GM18511 (cell line): ENCODE results near the gene ITGAD.
A peak's percentile ranks its signal among the peaks of the same experiment; 100 is the strongest.

ENCODE experiments used
- ATAC-seq: cut with Tn5 transposase; IDR thresholded peaks from one replicate; pipeline ENCODE4 v1.9.1; 2021; ENCODE audit warnings: mild to moderate bottlenecking, moderate library complexity; ENCODE audit not compliant: unreplicated experiment

The ITGAD gene

DNA sequence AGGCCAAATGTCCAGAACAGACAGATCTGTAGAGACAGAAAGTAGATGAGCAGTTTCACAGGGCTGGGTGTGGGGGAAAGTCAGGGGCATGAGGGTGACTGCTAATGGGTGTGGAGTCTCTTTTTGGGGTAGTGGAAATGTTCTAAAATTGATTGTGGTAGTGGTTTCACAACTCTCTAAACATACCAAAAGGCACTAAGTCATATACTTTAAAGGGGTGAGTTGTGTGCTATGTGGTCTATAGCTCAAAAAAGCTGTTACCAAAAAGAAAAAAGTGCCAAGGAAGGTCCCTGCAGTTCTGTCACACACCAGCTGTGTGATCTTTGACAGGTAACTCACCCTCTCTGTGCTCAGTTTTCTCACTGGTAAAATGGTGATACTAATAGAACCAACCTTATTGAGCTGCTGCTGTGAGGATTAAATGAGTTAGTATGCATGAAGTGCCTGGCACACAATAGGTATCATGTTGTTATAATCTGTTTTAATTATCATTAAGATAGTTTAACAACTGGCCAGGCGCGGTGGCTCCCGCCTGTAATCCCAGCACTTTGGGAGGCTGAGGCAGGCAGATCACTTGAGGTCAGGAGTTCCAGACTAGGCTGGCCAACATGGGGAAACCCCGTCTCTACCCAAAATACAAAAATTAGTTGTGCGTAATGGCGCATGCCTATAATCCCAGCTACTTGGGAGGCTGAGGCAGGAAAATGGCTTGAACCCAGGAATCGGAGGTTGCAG is 27.8 kb upstream of the ITGAD start:
- peak; percentile 81 for ATAC-seq

DNA sequence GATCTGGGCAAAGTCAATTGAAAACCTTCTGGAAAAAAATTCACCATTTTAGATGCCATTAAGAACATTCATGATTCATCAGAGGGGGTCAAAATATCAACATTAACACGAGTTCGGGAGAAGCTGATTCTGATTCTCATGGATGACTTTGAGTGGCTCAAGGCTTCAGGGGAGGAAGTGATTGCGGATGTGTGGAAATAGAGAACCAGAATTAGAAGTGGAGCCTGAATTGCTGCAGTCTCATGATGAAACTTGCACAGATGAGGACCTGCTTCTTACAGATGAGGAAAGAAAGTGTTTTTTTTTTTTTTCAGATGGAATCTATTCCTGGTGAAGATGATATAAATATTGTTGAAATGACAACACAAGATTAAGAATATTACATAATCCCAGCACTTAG is 25.3 kb upstream of the ITGAD start:
- ATAC-seq = no peak

DNA sequence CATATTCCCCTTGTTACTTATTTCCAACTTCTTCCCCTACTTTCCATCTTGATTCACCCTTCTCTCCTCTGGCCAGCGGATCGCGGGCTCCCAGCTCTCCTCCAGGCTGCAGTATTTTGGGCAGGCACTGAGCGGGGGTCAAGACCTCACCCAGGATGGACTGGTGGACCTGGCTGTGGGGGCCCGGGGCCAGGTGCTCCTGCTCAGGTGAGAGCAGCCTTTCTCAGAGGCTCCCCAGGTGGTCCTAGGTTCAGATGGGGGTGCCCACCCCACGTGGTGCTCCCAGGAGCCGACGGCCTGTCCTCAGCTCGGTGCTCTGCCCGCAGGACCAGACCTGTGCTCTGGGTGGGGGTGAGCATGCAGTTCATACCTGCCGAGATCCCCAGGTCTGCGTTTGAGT is 22.1 kb upstream of the ITGAD start:
- ATAC-seq = no peak

DNA sequence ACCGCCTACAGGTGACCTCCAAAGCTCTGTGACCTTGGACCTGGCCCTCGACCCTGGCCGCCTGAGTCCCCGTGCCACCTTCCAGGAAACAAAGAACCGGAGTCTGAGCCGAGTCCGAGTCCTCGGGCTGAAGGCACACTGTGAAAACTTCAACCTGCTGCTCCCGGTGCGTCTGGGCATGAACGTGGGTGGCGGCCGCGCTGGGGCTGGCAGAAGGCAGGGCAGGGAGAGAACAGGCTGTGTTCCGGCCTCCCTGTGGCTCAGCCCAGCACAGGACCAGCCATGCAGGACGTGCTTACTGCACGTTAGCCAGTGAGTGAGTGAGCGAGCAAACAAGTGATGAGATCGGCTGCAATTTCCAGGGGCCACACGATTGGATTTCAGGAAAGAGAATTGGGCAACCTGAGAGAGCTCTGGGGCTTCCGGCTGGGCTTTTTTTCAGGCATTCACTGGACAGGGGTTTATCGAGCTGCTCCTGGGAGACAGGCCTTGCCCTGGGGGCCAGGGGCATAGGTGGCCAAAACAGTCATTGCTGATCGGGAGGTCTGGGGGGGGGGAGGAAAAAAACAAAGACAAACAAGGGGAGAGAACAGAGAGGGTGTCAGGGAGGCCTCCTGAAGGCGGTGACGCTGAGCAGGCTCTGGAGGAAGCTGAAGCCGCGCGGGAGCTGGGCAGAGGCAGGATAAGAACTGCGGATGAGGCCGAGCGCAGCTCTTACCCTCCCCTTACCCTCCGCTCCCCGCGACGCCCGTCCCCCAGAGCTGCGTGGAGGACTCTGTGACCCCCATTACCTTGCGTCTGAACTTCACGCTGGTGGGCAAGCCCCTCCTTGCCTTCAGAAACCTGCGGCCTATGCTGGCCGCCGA is 21.3 kb upstream of the ITGAD start:
- ATAC-seq = no peak

DNA sequence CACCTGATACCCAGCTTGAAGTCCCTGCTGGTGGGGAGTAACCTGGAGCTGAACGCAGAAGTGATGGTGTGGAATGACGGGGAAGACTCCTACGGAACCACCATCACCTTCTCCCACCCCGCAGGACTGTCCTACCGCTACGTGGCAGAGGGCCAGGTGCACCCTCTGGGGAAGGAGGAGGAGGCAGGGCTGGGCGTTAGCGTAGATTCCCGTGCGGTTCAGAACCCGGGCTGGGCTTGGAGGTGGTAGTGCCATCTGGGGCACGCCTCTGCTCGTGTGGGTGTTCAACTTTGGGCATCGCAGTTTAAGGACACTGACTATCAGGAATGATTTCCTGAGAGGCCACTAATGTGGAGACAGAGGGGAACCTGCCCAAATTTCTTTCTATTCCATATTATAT is 19.9 kb upstream of the ITGAD start:
- no peak for ATAC-seq

DNA sequence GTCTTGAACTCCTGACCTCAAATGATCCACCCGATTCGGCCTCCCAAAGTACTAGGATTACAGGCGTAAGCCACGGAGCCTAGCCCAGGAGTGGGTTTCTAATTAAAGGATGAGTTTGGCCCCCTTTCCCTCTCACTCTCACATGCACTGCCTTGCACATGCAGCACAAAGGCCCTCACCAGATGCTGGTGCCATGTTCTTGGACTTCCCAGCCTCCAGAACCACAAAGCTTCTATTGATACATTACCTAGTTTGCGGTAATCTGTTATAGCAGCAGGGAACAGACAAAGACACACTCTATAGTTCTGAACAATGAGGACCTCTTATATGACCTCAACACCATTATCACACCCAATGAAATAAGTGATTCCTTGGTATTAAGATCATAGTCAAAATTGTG is 17.9 kb upstream of the ITGAD start:
- ATAC-seq = no peak

DNA sequence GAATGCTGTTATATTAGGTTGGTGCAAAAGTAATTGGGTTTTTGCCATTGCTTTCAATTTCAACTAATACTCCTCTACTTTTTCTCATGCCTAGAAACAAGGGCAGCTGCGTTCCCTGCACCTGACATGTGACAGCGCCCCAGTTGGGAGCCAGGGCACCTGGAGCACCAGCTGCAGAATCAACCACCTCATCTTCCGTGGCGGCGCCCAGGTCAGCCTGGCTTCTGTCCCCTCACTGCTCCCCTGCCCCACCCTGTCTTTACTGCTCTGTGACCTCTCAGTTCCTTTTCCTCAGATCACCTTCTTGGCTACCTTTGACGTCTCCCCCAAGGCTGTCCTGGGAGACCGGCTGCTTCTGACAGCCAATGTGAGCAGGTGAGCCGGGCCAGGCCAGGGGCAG is 16.4 kb upstream of the ITGAD start:
- no peak for ATAC-seq

DNA sequence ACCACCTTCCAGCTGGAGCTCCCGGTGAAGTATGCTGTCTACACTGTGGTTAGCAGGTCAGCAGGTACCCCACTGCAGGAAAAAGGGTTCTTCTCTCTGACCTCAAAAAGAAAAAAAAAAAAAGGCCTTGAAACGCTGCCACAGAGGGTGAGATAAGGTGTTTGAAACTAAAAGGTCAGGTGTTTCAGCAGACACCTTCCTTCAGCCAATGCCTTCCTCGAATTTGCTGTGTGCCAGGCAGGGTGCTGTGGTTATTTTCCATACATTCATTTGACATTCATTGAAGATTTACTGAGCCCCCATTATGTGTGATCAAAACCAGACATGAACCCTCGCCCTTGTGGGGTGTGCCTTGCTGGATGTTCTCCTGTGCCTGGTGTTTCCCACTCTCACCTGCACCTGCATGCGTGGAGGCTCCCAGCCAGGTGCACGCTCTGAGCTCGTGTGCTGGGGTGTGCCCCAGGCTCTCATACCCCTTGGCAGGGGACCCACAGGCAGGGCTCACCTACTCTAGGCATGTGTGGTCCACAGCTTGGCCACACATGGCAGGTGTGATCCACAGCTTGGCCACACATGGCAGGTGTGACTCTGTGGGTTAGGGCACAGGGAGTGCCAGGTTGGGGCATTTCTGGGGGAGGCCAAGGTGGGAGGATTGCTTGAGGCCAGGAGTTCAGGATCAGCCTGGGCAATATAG is 15.8 kb upstream of the ITGAD start:
- no peak for ATAC-seq

DNA sequence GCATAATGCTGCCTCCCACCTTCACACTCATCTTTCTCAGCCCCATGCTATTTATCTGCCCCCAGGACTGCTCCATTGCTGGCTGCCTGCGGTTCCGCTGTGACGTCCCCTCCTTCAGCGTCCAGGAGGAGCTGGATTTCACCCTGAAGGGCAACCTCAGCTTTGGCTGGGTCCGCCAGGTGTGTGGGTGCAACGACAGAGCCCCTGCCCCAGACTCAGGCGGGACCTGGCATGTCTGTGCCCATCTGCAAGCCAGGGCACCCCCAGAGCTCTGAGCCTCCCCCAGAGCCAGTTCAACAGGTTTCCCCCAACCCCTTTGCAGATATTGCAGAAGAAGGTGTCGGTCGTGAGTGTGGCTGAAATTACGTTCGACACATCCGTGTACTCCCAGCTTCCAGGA is 12.9 kb upstream of the ITGAD start:
- no peak for ATAC-seq

DNA sequence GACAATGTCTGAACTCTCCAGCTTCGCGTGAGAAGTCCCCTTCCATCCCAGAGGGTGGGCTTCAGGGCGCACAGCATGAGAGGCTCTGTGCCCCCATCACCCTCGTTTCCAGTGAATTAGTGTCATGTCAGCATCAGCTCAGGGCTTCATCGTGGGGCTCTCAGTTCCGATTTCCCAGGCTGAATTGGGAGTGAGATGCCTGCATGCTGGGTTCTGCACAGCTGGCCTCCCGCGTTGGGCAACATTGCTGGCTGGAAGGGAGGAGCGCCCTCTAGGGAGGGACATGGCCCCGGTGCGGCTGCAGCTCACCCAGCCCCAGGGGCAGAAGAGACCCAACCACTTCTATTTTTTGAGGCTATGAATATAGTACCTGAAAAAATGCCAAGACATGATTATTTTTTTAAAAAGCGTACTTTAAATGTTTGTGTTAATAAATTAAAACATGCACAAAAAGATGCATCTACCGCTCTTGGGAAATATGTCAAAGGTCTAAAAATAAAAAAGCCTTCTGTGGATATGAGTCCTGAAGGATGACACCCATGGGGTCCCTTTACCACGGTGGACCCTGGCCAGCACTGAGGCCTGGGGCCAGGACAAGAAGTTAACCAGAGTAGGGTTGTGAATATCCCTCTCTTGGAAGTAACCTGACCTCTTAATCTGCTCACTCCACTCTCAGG is 10.5 kb upstream of the ITGAD start:
- ATAC-seq = peak; percentile 73

DNA sequence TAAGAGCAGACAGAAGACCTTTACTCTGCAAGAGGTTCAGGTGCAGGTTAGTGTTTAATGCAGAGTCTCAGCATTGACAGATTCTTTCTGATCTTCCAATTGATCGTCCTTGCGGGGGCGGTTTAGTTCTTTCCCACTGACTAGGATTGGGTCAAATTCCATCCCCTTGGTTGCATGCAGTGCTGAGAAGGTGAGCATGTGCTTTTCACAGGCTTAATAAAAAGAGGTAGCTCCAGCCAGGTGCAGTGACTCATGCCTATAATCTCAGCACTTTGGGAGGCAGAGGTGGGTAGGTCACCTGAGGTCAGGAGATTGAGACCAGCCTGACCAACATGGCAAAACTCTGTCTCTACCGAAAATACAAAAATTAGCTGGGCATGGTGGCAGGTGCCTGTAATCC is 7.5 kb upstream of the ITGAD start:
- ATAC-seq = no peak

DNA sequence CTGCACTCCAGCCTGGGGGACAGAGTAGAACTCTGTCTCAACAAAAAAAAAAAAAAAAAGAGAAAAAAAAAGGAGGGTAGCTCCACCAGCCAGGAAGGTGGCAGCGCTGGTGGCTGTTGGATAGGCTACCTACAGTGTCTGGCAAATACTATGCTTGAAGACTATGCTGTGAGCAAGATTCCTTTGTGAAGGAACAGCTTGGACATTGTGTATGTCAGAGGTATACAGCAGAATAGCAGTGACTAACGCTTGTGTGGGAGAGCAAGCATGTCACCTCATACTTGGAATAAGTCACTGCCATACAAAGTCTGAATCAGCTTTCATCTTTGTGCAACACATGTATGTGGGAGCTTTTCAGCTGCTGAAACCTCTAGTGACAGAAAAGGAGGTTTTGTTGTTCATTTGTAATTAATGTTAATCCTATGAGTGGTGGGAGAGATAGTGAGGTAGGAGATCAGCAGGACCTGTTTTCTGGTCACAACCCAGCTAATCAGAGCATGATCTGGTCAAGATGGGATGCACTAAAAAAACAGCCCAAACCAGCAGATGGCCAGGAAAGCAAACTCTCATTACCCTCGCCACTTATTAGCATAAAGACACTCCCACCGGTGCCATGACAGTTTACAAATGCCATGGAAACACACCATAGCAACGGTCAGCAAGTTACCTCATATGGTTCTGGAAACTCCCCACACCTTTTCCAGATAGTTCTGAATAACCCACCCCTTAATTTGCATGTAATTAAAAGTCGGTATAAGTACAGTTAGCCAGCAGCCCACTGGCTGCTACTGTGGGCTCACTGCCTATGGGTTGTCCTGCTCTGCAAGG is 6.8 kb upstream of the ITGAD start:
- ATAC-seq = no peak

DNA sequence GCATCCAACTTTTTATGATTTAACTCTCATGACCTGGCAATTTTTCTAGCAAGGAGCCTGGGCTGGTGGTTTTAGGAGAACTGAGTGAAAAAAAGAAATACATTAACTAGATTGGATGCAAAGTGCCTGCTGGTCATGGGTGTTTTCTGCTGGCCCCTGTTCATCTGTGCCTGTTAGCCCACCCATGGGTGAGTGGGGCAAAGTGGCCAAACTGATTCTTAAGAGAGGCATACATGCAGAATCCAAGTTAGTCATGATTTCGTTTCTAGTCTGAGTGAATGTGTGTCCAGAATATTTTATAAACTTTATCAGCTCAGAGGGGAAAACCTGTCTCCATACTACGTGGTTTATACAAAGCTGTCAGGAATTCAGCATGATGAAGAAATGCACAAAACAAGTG is 4.6 kb upstream of the ITGAD start:
- ATAC-seq = no peak

DNA sequence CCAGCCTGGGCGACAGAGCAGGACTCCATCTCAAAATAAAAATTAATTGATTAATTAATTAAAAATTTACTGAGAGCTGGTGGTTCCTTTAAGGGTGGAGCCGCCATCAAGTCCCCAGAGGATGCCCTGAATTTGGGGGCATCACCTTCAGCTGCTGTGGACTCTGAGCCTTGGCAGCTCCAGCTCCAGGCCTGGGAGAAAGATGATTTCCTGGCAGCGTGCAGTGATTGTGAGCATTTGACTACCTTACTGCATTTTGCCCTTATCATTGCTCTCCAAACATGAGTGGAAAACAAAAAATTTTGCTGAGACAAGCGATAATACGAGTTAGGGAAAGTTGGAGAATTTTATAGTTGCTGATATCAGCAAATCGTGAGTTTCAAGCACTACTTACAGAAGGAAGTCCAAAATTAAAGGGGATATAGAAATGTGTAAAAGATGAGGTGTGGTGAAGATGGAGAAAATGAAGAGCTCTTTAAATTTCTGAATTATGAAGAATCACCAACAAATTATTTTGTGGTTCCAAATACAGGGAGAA is 2.6 kb upstream of the ITGAD start:
- ATAC-seq = no peak

DNA sequence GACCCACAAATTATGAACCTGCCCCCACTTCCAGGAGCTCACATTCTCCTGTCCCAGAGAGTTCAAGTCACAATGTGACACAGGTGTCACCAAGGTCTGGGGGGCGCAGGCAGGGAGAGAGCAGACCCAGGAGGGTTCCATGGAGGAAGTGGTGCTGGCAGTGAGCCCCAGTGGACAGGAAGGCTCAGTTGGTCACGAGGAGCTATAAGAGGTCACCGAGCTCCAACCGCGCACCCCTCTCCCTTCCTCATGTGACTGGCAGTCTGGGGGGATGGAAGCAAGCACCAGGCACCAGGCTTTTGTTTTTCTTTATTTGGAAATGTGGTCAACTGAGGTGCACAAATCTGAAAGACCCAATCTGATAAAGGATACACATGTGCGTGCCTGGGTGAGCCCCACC is 2.5 kb downstream of the ITGAD start:
- ATAC-seq = no peak

DNA sequence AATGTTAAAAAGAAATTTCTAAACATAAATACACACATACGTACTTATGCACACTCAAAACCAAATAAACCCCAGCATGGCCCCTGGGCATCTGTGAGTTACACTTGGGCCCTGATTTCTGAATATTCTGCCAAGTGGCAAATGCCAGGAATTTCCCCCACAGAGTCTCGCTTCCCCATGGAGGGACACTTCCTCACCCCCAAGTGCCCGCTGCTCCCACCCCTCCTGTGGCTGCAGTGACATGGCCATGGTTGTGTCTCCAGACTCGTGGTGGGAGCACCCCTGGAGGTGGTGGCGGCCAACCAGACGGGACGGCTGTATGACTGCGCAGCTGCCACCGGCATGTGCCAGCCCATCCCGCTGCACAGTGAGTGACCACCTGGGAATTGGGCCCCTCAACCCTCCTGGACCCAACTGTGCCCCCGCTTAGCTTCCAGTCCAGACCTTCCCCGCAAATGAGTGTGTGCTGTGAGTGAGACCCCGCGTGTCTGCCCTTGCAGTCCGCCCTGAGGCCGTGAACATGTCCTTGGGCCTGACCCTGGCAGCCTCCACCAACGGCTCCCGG is 4.0 kb downstream of the ITGAD start:
- ATAC-seq = no peak

DNA sequence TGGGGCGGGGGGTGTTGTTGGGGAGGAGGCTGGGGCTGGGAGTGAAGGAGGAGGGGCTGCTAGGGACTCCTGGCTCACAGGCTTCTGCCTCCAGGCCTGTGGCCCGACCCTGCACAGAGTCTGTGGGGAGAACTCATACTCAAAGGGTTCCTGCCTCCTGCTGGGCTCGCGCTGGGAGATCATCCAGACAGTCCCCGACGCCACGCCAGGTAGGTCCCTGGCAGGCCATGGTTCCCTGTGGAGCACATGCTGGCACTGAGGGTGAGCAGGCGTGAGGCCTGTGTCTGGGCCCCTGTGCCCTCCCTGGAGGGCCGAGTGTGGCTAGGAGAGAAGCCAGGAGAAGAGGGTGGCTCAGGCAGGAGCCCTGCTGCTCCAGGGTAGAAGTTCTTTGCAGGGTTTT is 4.6 kb downstream of the ITGAD start:
- ATAC-seq = no peak

DNA sequence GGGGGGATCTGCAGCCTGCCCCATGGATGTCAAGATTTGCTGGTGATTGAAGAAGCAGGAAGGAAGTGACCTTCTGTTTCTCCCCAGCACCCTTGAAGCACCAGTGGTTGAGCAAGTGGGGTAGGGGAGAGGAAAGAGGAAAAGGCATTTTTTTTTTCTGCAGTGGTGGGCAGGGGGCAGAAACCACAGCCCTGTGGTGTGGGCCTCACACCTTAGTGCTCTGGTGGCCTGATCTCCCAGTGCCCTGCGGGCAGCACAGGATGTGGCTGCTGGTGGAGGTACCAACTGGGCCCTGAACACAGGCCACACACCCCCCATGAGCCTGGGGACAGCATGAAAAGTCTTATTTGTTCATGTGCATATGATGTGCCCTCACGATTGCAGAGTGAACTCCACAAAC is 7.1 kb downstream of the ITGAD start:
- no peak for ATAC-seq

DNA sequence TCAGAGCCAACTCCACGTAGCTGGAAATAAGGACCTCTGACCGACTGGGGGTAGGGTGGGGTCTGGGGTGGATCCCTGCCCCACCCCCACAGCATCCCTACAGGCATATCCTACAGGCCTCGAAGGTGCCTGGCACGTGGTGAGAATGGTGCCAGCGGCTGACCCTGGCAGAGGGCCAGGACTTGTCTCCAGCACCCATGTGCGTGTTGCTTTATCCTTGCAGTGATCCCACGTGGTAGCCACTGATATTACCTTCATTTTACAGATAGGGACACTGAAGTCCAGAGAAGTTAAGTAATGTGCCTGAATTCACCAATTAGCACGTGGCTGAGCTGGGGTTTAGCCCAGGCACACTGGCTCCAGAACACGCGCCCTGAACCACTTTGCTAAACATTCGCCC is 8.3 kb downstream of the ITGAD start:
- no peak for ATAC-seq

DNA sequence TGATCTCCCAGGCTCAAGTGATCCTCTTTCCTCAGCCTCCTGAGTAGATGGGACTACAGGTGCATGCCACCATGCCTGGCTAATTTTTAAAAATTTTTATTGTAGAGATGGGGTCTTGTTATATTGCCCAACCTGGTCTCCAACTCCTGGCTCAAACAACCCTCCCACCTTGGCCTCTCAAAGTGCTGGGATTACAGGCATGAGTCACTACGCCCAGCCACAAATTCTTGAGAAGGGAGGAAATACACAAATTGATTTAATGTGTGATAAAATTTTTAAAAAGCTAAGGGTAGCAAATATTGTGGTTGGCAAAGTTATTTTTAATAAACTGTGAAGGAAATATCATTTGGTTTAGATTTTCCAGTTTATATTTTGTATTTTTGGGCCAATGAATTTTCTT is 9.6 kb downstream of the ITGAD start:
- no peak for ATAC-seq
